ENCODE measurements around the gene RAB42. TPM values are rescaled to one million over a fixed set of nuclear protein-coding genes. Genes with fewer than 3 reads are reported as not detected.
A peak's percentile ranks its signal among the peaks of the same experiment; 100 is the strongest.

The RAB42 gene
- total RNA-seq, 1 donor from 2014 or later, result 2.1 TPM

GRCh38 chr1:28551381-28551780 lies 40.7 kb upstream of the RAB42 start:
- peaks cover 9% of the 10 kb centered on the region for H3K79me2 ChIP-seq (ENCODE audit: insufficient read depth, low read length)
- Mint-ChIP-seq H3K4me1 (ENCODE audit: low read depth, unreplicated experiment) (peaks cover 3% of the 10 kb centered on the region), H3K4me3 (ENCODE audit: unreplicated experiment) (no peak overlapping the region), H3K36me3 (ENCODE audit: low read depth, unreplicated experiment) (peaks cover 2% of the 10 kb centered on the region), H3K27me3 (ENCODE audit: low read depth, unreplicated experiment) (no peaks in the 10 kb centered on the region), H3K9me3 (ENCODE audit: unreplicated experiment) (no peaks in the 10 kb centered on the region), H3K27ac (ENCODE audit: unreplicated experiment) (no peak overlapping the region)
- H3K4me2 ChIP-seq (ENCODE audit: low read length), result no peak overlapping the region
- H3K4me1 ChIP-seq (ENCODE audit: insufficient read depth, low read length), result peaks cover 4% of the 10 kb centered on the region
- no peak overlapping the region for H2AFZ ChIP-seq (ENCODE audit: low read depth, low read length)
- H3K4me3 ChIP-seq (ENCODE audit: insufficient read depth, low read depth, low read length), result no peak overlapping the region
- TF ChIP-seq EZH2 (IDR thresholded peaks at IDR 0.05; ENCODE audit: insufficient read depth, low read length), result no peak
- TF ChIP-seq, protein P1, sequence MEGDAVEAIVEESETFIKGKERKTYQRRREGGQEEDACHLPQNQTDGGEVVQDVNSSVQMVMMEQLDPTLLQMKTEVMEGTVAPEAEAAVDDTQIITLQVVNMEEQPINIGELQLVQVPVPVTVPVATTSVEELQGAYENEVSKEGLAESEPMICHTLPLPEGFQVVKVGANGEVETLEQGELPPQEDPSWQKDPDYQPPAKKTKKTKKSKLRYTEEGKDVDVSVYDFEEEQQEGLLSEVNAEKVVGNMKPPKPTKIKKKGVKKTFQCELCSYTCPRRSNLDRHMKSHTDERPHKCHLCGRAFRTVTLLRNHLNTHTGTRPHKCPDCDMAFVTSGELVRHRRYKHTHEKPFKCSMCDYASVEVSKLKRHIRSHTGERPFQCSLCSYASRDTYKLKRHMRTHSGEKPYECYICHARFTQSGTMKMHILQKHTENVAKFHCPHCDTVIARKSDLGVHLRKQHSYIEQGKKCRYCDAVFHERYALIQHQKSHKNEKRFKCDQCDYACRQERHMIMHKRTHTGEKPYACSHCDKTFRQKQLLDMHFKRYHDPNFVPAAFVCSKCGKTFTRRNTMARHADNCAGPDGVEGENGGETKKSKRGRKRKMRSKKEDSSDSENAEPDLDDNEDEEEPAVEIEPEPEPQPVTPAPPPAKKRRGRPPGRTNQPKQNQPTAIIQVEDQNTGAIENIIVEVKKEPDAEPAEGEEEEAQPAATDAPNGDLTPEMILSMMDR (IDR thresholded peaks at IDR 0.05; ENCODE audit: insufficient read depth, low read depth, low read length), result no peak
- no peak for FAIRE-seq
- no peak overlapping the region for H3K9ac ChIP-seq (ENCODE audit: low read length)
- H3K27ac ChIP-seq (ENCODE audit: low read depth, low read length), result no peak overlapping the region
- H3K9me3 ChIP-seq (ENCODE audit: insufficient read depth, low read depth, low read length), result no peaks in the 10 kb centered on the region
- H3K27me3 ChIP-seq (ENCODE audit: insufficient read depth, low read length), result no peaks in the 10 kb centered on the region
- no peaks in the 10 kb centered on the region for H3K36me3 ChIP-seq (ENCODE audit: insufficient read depth, low read length)
- no peak for DNase-seq (ENCODE audit: low read depth)
- no peaks in the 10 kb centered on the region for H4K20me1 ChIP-seq (ENCODE audit: insufficient read depth, low read length)

DNA sequence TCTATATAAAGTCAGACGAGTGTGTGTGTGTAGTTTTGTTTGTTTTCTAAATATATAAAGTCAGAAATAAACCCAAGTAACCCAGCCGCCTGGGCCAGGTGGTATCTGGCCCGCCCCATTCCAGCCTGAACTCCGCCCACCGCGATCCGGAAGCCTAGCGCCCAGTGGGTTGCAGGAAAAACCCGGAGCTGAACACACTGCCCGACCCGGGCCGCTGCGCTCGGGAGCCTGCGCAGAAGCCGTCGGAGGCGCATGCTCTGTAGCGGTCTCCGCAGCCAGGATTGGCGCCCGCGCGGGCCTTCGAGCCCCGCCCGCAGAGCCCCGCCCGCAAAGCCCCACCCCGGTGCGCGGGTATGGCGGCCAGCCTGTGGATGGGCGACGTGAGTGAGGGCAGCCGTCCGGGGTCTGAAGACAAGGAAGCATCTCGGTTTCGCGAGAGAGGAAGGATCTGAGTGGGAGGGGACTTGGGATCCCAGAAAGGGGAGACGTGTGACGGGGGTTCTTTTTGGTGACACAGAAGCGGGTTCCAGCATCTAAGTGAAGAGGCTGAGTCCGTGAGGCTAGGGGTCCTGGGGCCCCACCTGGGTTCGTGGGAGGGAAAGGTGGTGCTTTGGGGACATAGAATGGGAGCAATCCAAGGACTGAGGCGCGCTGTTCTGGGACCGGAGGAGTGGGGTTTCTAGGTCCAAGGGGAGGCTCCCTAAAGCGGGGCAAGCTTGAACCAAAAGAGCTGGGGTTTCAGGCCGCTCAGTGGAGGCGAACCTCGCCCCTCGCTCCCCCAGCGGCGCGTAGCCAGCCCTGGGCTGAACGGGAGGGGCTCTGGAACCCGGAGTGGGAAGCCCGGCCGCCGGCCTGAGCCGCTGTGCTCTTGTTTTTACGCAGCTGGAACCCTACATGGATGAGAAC lies 39.1 kb upstream of the RAB42 start, which contains the start of gene TRNAU1AP:
TSS of gene TRNAU1AP (plus strand) at position 328 of the 906 bp plus-strand sequence. CDS start at position 354, 26 bp downstream.
- Histone ChIP-seq H3K36me3 (ENCODE audit: insufficient read depth, low read length) (no peaks in the 10 kb centered on the region), H3K4me1 (ENCODE audit: insufficient read depth, low read length) (peaks cover 4% of the 10 kb centered on the region), H3K27me3 (ENCODE audit: insufficient read depth, low read length) (no peaks in the 10 kb centered on the region), H3K9ac (ENCODE audit: low read length) (peak within 1 kb of the TSS; percentile 93), H4K20me1 (ENCODE audit: insufficient read depth, low read length) (no peaks in the 10 kb centered on the region), H3K9me3 (ENCODE audit: insufficient read depth, low read depth, low read length) (no peaks in the 10 kb centered on the region), H3K27ac (ENCODE audit: low read depth, low read length) (peak within 1 kb of the TSS; percentile 73), H3K79me2 (ENCODE audit: insufficient read depth, low read length) (peaks cover 9% of the 10 kb centered on the region), H2AFZ (ENCODE audit: low read depth, low read length) (peak within 1 kb of the TSS; percentile 95), H3K4me2 (ENCODE audit: low read length) (peak within 1 kb of the TSS; percentile 96), H3K4me3 (ENCODE audit: insufficient read depth, low read depth, low read length) (peak within 1 kb of the TSS; percentile 96)
- Mint-ChIP-seq H3K4me3 (ENCODE audit: unreplicated experiment) (peak within 1 kb of the TSS; percentile 98), H3K27me3 (ENCODE audit: low read depth, unreplicated experiment) (no peaks in the 10 kb centered on the region), H3K36me3 (ENCODE audit: low read depth, unreplicated experiment) (peaks cover 2% of the 10 kb centered on the region), H3K4me1 (ENCODE audit: low read depth, unreplicated experiment) (peaks cover 3% of the 10 kb centered on the region), H3K9me3 (ENCODE audit: unreplicated experiment) (no peaks in the 10 kb centered on the region), H3K27ac (ENCODE audit: unreplicated experiment) (peak within 1 kb of the TSS; percentile 92)
- peak; percentile 90 for DNase-seq (ENCODE audit: low read depth)
- FAIRE-seq, result no peak
- no peak for TF ChIP-seq EZH2 (IDR thresholded peaks at IDR 0.05; ENCODE audit: insufficient read depth, low read length)
- TF ChIP-seq, protein P1 (IDR thresholded peaks at IDR 0.05; ENCODE audit: insufficient read depth, low read depth, low read length), result no peak

DNA sequence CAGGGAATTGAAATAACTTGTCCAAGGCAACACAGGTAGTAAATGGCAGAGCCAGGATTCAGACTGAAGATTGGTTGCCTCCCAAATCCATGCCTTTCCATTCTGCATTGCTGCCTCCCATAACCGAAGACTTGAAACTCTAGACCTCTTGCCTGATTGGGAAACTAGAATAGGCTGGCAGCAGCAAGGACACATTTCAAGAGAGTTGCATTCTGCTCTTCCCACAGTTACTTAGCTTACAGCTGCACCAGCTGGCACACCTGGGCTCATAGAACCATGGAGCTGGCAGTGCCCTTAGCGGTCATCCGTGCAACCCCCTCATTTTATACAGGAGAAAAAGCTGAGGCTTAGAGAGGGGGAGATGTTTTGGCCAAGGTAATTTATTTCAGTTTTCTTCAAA lies 31.2 kb upstream of the RAB42 start:
- no peak overlapping the region for H3K4me3 Mint-ChIP-seq (ENCODE audit: unreplicated experiment)
- Histone ChIP-seq H2AFZ (ENCODE audit: low read depth, low read length) (no peak overlapping the region), H3K4me1 (ENCODE audit: insufficient read depth, low read length) (no peaks in the 10 kb centered on the region), H3K4me2 (ENCODE audit: low read length) (no peak overlapping the region), H3K9me3 (ENCODE audit: insufficient read depth, low read depth, low read length) (no peaks in the 10 kb centered on the region), H3K79me2 (ENCODE audit: insufficient read depth, low read length) (no peaks in the 10 kb centered on the region), H3K4me3 (ENCODE audit: insufficient read depth, low read depth, low read length) (no peak overlapping the region), H4K20me1 (ENCODE audit: insufficient read depth, low read length) (no peaks in the 10 kb centered on the region), H3K27me3 (ENCODE audit: insufficient read depth, low read length) (no peaks in the 10 kb centered on the region), H3K36me3 (ENCODE audit: insufficient read depth, low read length) (peaks cover 26% of the 10 kb centered on the region), H3K27ac (ENCODE audit: low read depth, low read length) (no peak overlapping the region), H3K9ac (ENCODE audit: low read length) (no peak overlapping the region)
- DNase-seq (ENCODE audit: low read depth) (no peak), FAIRE-seq (no peak)
- no peak for TF ChIP-seq EZH2 (IDR thresholded peaks at IDR 0.05; ENCODE audit: insufficient read depth, low read length)
- TF ChIP-seq, protein P1 (IDR thresholded peaks at IDR 0.05; ENCODE audit: insufficient read depth, low read depth, low read length), result no peak
- no peak overlapping the region for H3K27ac Mint-ChIP-seq (ENCODE audit: unreplicated experiment)
- H3K4me1 Mint-ChIP-seq (ENCODE audit: low read depth, unreplicated experiment), result no peaks in the 10 kb centered on the region
- no peaks in the 10 kb centered on the region for H3K27me3 Mint-ChIP-seq (ENCODE audit: low read depth, unreplicated experiment)
- no peaks in the 10 kb centered on the region for H3K9me3 Mint-ChIP-seq (ENCODE audit: unreplicated experiment)
- peaks cover 6% of the 10 kb centered on the region for H3K36me3 Mint-ChIP-seq (ENCODE audit: low read depth, unreplicated experiment)

All from astrocyte (in vitro differentiated cells and primary cell).